SU-DHL-6 (cell line): ENCODE data around the gene SEMA6A.

ENCODE experiments used
- EZH2phosphoT487 ChIP-seq: fragments of 200-600 bp; sonication (generic), shearing (Covaris generic); conservative IDR thresholded peaks from 2 replicates; pipeline ENCODE4 v1.6.1; 2018; ENCODE audit warnings: mild to moderate bottlenecking, antibody characterized with exemption, low read length, moderate library complexity, mixed read lengths
- TF ChIP-seq, protein P1 (sequence below): fragments of 200-600 bp; sonication (generic); IDR thresholded peaks from one replicate; pipeline ENCODE4 v1.5.1; 2017; ENCODE audit warnings: antibody characterized with exemption, mild to moderate bottlenecking, low read length, moderate library complexity; ENCODE audit not compliant: insufficient read depth, poor library complexity, severe bottlenecking

DNA sequence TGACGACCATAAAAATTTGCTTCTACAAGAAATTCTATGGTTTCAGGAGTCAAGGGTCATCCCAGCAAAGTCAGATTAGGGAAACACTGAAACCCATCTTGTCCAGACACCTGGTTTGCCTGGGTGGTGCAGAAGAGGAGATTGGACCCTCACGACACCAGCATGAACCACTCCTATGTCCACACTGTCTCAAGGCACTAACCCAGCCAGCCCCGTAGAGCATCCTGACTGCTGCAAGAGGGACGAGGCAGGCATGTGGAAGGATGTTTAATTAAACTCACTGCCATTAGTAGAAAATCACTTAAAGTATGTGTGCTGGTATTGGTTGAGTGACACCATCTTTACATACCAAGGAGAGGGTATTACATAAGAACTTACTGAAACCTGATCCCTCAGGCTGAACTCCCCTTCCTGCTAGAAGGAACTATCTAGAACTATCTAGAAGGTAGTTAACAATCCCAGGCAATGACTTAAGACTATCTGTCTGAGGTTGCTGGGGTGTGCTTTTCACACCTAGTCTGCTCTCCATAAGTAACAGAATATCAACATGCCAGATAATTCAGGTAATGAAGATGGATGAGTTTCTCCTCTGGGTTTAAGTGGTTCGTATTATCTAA lies 93.6 kb downstream of the SEMA6A start:
- TF ChIP-seq, protein P1, sequence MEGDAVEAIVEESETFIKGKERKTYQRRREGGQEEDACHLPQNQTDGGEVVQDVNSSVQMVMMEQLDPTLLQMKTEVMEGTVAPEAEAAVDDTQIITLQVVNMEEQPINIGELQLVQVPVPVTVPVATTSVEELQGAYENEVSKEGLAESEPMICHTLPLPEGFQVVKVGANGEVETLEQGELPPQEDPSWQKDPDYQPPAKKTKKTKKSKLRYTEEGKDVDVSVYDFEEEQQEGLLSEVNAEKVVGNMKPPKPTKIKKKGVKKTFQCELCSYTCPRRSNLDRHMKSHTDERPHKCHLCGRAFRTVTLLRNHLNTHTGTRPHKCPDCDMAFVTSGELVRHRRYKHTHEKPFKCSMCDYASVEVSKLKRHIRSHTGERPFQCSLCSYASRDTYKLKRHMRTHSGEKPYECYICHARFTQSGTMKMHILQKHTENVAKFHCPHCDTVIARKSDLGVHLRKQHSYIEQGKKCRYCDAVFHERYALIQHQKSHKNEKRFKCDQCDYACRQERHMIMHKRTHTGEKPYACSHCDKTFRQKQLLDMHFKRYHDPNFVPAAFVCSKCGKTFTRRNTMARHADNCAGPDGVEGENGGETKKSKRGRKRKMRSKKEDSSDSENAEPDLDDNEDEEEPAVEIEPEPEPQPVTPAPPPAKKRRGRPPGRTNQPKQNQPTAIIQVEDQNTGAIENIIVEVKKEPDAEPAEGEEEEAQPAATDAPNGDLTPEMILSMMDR = no peak
- no peak for TF ChIP-seq EZH2phosphoT487
